K562 (cell line): ENCODE results near the gene SHISAL1.

Experiments used
- CHCHD3 ChIP-seq: fragments of 250-450 bp; sonication (Bioruptor Pico); IDR thresholded peaks from 2 replicates; pipeline ENCODE4 v2.1.2; 2022; ENCODE audit warnings: mild to moderate bottlenecking
- IRF2 ChIP-seq: sonication (generic); formaldehyde crosslinking; IDR thresholded peaks from 2 replicates; pipeline ENCODE4 v1.8.1; 2022; ENCODE audit warnings: mild to moderate bottlenecking, missing genetic modification reagents
- RFX5 ChIP-seq: IDR thresholded peaks from 2 replicates; pipeline ENCODE4 v1.6.1; 2011; ENCODE audit warnings: low read depth, mild to moderate bottlenecking, improper control_type of control experiment, low read length
- ZBTB1 ChIP-seq: sonication (generic); formaldehyde crosslinking; IDR thresholded peaks from 2 replicates; pipeline ENCODE4 v1.8.1; 2023; ENCODE audit warnings: missing genetic modification reagents, low read depth, mild to moderate bottlenecking, borderline replicate concordance
- ZNF644 ChIP-seq: fragments of 200-800 bp; sonication (Bioruptor generic); IDR thresholded peaks from 2 replicates; pipeline ENCODE4 v1.6.1; 2016; ENCODE audit warnings: low read depth, missing genetic modification characterization, missing compliant biosample characterization
- TF ChIP-seq, protein P1 (sequence below), 3 experiments: IDR thresholded peaks in 2 of 3; conservative IDR thresholded peaks in 1 of 3; 2 replicates each; pipeline ENCODE4 v1.5.1; 2011 to 2012; ENCODE audit warnings: low read length in 3 of 3, mild to moderate bottlenecking in 3 of 3, control low read depth in 2 of 3, improper control_type of control experiment in 1 of 3, inconsistent platforms in 1 of 3, low read depth in 1 of 3, mixed read lengths in 1 of 3, moderate library complexity in 1 of 3; ENCODE audit not compliant: insufficient read depth in 2 of 3

DNA sequence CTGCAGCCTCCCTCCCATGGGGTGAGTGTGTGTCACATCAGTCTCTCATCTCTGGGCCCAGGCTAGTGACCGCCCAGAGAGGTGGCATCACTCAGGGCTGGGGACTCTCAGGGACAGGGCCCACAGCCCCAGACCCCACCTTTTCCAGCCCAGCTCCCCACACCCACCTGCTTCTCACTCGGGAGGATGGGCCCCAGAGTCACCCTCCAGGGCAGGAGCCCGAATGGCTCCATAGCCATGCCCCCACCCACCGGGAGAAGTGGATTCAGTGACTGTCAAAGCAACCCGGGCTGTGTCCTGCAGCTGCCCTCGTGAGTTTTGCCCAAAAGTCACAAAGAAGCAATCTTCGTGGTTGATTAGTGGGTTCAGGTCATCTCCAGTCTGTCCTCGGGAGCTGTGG, 106.1 kb downstream of the SHISAL1 start:
- TF ChIP-seq, protein P1, sequence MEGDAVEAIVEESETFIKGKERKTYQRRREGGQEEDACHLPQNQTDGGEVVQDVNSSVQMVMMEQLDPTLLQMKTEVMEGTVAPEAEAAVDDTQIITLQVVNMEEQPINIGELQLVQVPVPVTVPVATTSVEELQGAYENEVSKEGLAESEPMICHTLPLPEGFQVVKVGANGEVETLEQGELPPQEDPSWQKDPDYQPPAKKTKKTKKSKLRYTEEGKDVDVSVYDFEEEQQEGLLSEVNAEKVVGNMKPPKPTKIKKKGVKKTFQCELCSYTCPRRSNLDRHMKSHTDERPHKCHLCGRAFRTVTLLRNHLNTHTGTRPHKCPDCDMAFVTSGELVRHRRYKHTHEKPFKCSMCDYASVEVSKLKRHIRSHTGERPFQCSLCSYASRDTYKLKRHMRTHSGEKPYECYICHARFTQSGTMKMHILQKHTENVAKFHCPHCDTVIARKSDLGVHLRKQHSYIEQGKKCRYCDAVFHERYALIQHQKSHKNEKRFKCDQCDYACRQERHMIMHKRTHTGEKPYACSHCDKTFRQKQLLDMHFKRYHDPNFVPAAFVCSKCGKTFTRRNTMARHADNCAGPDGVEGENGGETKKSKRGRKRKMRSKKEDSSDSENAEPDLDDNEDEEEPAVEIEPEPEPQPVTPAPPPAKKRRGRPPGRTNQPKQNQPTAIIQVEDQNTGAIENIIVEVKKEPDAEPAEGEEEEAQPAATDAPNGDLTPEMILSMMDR (IDR thresholded peaks at IDR 0.05 in 2 of 3, conservative IDR thresholded peaks at IDR 0.05 in 1 of 3; ENCODE audit: insufficient read depth in 2 of 3, low read depth in 1 of 3, low read length in 3 of 3), result no peak
- TF ChIP-seq ZBTB1 (CRISPR knock-in tag) (no peak), RFX5 (no peak), IRF2 (no peak), ZNF644 (tag) (no peak), CHCHD3 (CRISPR knock-in tag) (no peak)
